H1 (cell line): ENCODE data around the gene EVX2. TPM values are rescaled to one million over a fixed set of nuclear protein-coding genes. Genes with fewer than 3 reads are reported as not detected.

Experiments used
- ASH2L ChIP-seq: fragments of 200-600, 300-600 bp; sonication (generic); IDR thresholded peaks from one replicate; pipeline ENCODE4 v1.7.1; 2017; ENCODE audit warnings: low read length
- BRCA1 ChIP-seq: IDR thresholded peaks from 2 replicates; pipeline ENCODE4 v1.6.1; 2012; ENCODE audit warnings: low read depth, low read length, improper control_type of control experiment
- CBX8 ChIP-seq: fragments of 300-800, 300-1000 bp; sonication (generic); IDR thresholded peaks from 2 replicates; pipeline ENCODE4 v1.7.1; 2016; ENCODE audit warnings: low read depth, low read length, borderline replicate concordance
- EP300 ChIP-seq, 2 experiments: IDR thresholded peaks; 1 replicate in 1 of 2; 2 replicates in 1 of 2; pipeline ENCODE4 v1.6.1; 2011 to 2012; ENCODE audit warnings: low read depth in 2 of 2, low read length in 2 of 2, mild to moderate bottlenecking in 2 of 2, borderline replicate concordance in 1 of 2, inconsistent platforms in 1 of 2, moderate library complexity in 1 of 2
- FOSL1 ChIP-seq: IDR thresholded peaks from 2 replicates; pipeline ENCODE4 v1.6.1; 2011; ENCODE audit warnings: mild to moderate bottlenecking, low read depth, low read length, moderate library complexity; ENCODE audit not compliant: insufficient read depth
- HDAC6 ChIP-seq: IDR thresholded peaks from one replicate; pipeline ENCODE4 v1.7.1; 2012; ENCODE audit warnings: low read depth, mild to moderate bottlenecking, inconsistent platforms, low read length, moderate library complexity
- KDM4A ChIP-seq: IDR thresholded peaks from one replicate; pipeline ENCODE4 v1.7.1; 2012; ENCODE audit warnings: low read depth, mild to moderate bottlenecking, moderate library complexity, low read length, inconsistent platforms; ENCODE audit not compliant: severe bottlenecking
- NANOG ChIP-seq: IDR thresholded peaks from 2 replicates; pipeline ENCODE4 v1.6.1; 2011; ENCODE audit warnings: low read length, low read depth, mild to moderate bottlenecking, inconsistent platforms; ENCODE audit not compliant: insufficient read depth, poor library complexity, severe bottlenecking
- RAD21 ChIP-seq, 2 experiments: IDR thresholded peaks in 1 of 2; conservative IDR thresholded peaks in 1 of 2; 2 replicates each; pipeline ENCODE4 v1.6.1; 2011; ENCODE audit warnings: low read depth in 2 of 2, low read length in 2 of 2, improper control_type of control experiment in 1 of 2, inconsistent platforms in 1 of 2, mild to moderate bottlenecking in 1 of 2, moderate library complexity in 1 of 2
- RFX5 ChIP-seq: IDR thresholded peaks from 2 replicates; pipeline ENCODE4 v1.6.1; 2011; ENCODE audit warnings: low read depth, low read length, improper control_type of control experiment, borderline replicate concordance
- RNF2 ChIP-seq: fragments of 200-900, 300-1000 bp; sonication (generic); IDR thresholded peaks from 2 replicates; pipeline ENCODE4 v1.7.1; 2016; ENCODE audit warnings: borderline replicate concordance, low read depth, mild to moderate bottlenecking, antibody characterized with exemption, low read length; ENCODE audit not compliant: poor library complexity, severe bottlenecking; ENCODE audit errors: missing control alignments
- SAP30 ChIP-seq: fragments of 300-600 bp; sonication (generic); IDR thresholded peaks from 2 replicates; pipeline ENCODE4 v1.7.1; 2012; ENCODE audit warnings: low read length, moderate library complexity, mild to moderate bottlenecking, inconsistent platforms; ENCODE audit not compliant: insufficient read depth, insufficient replicate concordance
- SIN3A ChIP-seq, 2 experiments: IDR thresholded peaks in 1 of 2; conservative IDR thresholded peaks in 1 of 2; 2 replicates each; pipeline ENCODE4 v1.6.1; 2011 to 2012; ENCODE audit warnings: low read length in 2 of 2, improper control_type of control experiment in 1 of 2, low read depth in 1 of 2, mild to moderate bottlenecking in 1 of 2
- SIX5 ChIP-seq: IDR thresholded peaks from 2 replicates; pipeline ENCODE4 v1.6.1; 2011; ENCODE audit warnings: mild to moderate bottlenecking, low read depth, low read length
- SP2 ChIP-seq: IDR thresholded peaks from 2 replicates; pipeline ENCODE4 v1.6.1; 2012; ENCODE audit warnings: mild to moderate bottlenecking, low read length, inconsistent platforms
- SUZ12 ChIP-seq: fragments of 200-600 bp; sonication (generic); IDR thresholded peaks from 2 replicates; pipeline ENCODE4 v1.6.1; 2012; ENCODE audit warnings: mild to moderate bottlenecking, inconsistent platforms, low read length, moderate library complexity, mixed read lengths
- TAF7 ChIP-seq: optimal IDR thresholded peaks from 2 replicates; pipeline ENCODE3; 2011; ENCODE audit warnings: low read depth, mild to moderate bottlenecking, inconsistent platforms, low read length, moderate library complexity, borderline replicate concordance
- TBP ChIP-seq: IDR thresholded peaks from 2 replicates; pipeline ENCODE4 v1.6.1; 2011; ENCODE audit warnings: low read depth, low read length, improper control_type of control experiment
- polyA plus RNA-seq, 7 experiments: library from polyadenylated mRNA; depleted of rRNA in 3 of 7; stranded (reverse) in 5 of 7; unstranded in 2 of 7; fragments of >200 nt in 5 of 7; fragments of 200-250 nt in 2 of 7; gene quantifications; 1 replicate in 5 of 7; 2 replicates in 1 of 7; 4 replicates in 1 of 7; pipeline versions ENCODE4 v1.2.1 to v1.2.3, GENCODE V29; 2011 to 2013; ENCODE audit warnings: missing spikeins in 2 of 7, mixed read lengths in 2 of 7
- total RNA-seq: library from RNA; stranded (reverse); fragmentation: NEBNext Ultra II Directional; extraction: Animal tissue kit (Norgen Biotek cat#: 25700); gene quantifications from 2 replicates; pipeline ENCODE4 v1.2.1, GENCODE V29; 2021
- TF ChIP-seq, protein P1 (sequence below): IDR thresholded peaks from 2 replicates; pipeline ENCODE4 v1.6.1; 2011; ENCODE audit warnings: low read length, improper control_type of control experiment

The EVX2 gene
- total and polyA plus RNA-seq, 2 of the 8 experiments (the other 6 are each of a cell fraction or from before 2014, with no cell fraction given): not detected

GRCh38 chr2:176100547-176101140 lies 16.9 kb upstream of the EVX2 start (continued):
- TF ChIP-seq RFX5: no peak
- no peak for TF ChIP-seq RAD21 (IDR thresholded peaks at IDR 0.05 in 1 of 2, conservative IDR thresholded peaks at IDR 0.05 in 1 of 2; ENCODE audit: low read depth in 2 of 2, low read length in 2 of 2)
- no peak for TF ChIP-seq FOSL1
- no peak for TF ChIP-seq HDAC6
- TF ChIP-seq SAP30: no peak
- TF ChIP-seq SIN3A (conservative IDR thresholded peaks at IDR 0.05 in 1 of 2, IDR thresholded peaks at IDR 0.05 in 1 of 2; ENCODE audit: low read depth in 1 of 2, low read length in 2 of 2): no peak
- no peak for TF ChIP-seq EP300 (IDR thresholded peaks at IDR 0.05; ENCODE audit: borderline replicate concordance in 1 of 2, low read depth in 2 of 2, low read length in 2 of 2)
- TF ChIP-seq CBX8: peak; percentile 96
- TF ChIP-seq TAF7: no peak
- TF ChIP-seq SUZ12: peak; percentile 81; the same call in 1 of the 2 replicates
- TF ChIP-seq, protein P1, sequence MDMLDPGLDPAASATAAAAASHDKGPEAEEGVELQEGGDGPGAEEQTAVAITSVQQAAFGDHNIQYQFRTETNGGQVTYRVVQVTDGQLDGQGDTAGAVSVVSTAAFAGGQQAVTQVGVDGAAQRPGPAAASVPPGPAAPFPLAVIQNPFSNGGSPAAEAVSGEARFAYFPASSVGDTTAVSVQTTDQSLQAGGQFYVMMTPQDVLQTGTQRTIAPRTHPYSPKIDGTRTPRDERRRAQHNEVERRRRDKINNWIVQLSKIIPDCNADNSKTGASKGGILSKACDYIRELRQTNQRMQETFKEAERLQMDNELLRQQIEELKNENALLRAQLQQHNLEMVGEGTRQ: no peak
- no peak for TF ChIP-seq ASH2L
- no peak for TF ChIP-seq SIX5
- TF ChIP-seq KDM4A: no peak
- no peak for TF ChIP-seq NANOG
- no peak for TF ChIP-seq SP2
- TF ChIP-seq RNF2: peak; percentile 99
- TF ChIP-seq TBP: no peak
- TF ChIP-seq BRCA1: no peak
